ENCODE measurements around the gene EEA1. TPM values are rescaled to one million over a fixed set of nuclear protein-coding genes. Genes with fewer than 3 reads are reported as not detected.

EEA1 gene
- total RNA-seq, 2 experiments from 2014 or later, result 17.1 to 19.2 TPM

DNA sequence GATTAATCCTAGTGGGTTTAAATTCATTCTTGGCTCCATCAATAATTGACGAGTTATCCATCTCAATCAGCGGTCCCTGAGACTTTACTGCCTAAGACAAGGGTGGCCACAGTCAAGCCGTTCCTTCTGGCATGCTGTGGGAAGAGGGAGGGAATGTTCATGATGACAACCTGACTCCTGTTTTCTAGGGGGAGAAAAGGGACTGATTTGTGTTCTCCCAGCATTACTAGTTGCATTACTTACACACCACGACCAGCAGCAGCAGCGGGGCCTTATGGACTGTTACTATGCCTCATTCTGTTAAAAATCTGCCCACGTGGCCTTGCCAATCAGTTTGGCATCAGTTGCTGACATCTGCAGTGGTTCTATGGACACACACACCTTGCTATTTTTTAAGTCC, 196.4 kb downstream of the EEA1 start:
- ChIA-PET POLR2A (no interaction called here), CTCF (no interaction called here)

DNA sequence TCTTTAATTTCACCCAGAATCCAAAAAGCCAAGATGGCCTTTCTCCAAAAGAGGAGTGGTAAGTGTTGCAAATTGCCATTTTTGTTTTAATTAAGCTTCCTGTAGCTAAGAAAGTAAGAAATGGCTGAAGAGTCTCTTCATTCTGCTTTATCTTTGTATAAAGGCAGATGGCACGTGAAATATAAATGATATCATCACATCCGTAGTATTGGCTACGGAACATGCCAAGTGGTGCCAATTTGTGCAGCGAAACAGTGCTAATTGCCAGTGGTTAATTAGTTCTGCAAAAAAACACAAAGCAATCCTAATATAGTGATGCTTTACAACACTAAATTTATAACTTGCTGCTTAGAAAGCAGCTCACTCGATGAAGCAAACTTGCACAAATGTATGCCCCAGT, 196.9 kb downstream of the EEA1 start:
- ChIA-PET CTCF (no interaction called here), POLR2A (no interaction called here)

DNA sequence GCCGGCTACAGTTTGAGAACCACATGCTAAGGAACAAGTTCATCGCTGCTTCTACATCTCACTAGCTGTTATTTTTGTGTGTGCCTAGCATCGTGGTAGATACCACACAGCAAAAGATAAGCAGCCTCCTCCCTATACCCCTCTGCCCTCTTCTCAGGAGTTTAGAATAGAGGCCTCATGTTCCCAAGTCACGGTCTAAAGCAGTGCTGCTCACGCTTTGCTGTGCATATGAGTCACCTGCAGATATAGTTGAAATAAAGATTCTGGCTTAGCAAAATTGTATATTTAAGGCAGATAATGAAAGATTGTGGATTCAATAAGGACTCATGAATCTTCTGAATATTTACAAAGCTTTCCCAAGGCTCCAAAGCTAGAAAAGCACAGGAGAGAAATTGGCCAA, 198.3 kb downstream of the EEA1 start:
- CTCF ChIA-PET, result no interaction called here
- POLR2A ChIA-PET, result no interaction called here

DNA sequence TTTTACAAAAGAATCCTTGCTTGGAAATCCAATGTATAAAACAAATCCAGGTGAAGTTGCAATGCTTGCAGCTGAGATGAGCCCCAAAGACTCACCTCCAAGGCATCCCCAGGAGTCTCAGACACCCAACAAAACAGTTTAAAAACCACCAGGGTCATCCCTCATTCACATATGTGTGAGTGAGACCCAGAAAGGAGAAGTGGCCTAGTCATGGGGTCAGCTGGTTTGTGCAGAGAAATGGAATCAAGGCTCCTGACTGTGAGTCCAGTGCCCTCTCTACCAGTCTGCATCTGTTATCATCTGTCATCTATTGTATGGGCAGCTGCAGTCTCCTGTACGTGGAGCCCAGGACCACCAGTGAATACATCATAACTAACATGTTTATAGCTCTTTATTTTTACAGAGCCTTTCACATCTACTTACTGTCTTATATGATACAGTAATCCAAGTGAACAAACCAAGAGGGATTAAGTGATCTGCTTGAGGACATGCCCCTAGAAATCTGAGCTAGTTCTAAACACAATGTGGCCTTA, 199.3 kb downstream of the EEA1 start:
- POLR2A ChIA-PET, result no interaction called here
- CTCF ChIA-PET, result no interaction called here

DNA sequence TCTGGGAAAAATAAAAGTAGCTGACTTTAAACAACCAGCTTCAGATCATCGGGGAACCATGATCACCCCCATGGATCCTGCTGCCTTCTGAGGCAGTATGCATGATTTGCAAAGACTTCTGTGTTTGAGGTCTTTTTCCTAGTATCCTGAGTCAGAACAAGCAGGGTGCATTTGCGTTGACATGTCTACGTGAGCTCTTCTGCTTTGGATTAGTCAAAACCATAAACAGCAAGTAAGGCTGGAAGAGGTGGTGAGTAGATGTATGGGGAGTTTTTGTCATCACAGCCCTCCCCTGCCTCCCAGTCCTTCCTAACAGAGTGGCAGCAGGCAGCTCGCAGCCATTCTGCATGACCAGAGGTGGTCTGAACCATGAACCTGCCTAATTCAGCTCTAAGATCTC, 202.2 kb downstream of the EEA1 start:
- POLR2A ChIA-PET, result no interaction called here
- CTCF ChIA-PET, result no interaction called here

DNA sequence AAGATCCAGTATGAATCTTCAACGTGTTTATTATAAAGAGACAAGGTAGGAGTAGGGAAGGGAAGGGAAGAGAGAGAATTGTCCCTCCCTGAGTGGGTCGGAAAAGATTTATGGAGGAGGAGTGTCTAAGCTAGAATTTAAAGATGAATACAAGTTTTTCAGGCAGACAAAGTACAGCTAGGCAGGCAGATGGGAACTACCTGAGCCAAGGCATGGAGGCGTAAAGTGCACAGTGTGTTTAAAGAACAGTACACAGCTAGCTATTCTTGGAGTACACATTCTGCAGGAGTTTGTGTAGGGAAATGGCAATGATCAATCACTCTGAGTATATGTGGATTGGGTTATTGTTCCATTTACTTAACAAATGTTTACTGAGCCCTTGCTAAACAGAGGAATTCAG, 206.2 kb downstream of the EEA1 start:
- ChIA-PET CTCF (no interaction called here), POLR2A (no interaction called here)

DNA sequence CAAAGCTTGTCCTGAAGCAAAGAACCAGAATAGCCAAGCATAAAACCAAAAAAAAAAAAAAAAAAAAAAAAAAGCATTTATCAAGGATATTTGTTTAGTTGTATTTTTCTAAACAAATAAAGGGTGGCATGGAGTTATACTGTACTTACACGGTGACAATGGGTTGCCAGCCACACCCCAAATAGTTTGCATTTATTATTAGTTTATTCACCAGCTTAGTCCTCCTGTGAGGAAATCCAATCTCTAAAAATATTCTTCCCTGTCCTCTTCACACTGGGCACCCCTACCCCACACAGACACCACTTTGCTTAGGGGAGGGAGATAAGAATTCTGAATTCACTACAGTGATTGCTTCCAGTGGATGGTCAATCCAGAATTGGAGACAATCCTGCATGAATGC, 207.4 kb downstream of the EEA1 start:
- CTCF ChIA-PET, result interaction anchor here (0.7 kb wide), 1 partner anchor 35 kb away, joined by 3 read pairs; no protein-coding TSS in a partner anchor
- POLR2A ChIA-PET, result no interaction called here

DNA sequence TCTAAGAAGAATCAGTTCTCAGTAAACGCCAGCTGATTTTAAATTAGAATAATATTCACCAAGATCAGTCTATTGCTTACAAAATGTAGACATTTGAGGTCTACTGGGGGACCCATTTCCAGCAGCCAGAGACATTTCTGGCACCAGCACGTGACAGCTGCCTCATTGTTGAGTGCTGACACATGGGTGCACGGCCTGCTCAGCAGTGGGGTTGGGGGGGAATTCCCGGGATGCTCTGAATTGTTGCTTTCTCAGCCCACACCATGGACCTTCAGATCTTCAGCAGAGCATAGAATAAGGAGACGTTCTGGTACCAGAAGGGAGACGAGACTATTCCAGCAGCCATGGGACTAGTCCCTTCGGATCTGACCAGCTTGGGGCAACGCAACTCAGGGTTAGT, 208.0 kb downstream of the EEA1 start:
- POLR2A ChIA-PET, result no interaction called here
- CTCF ChIA-PET, result interaction anchor here (0.7 kb wide), 1 partner anchor 35 kb away, joined by 3 read pairs; no protein-coding TSS in a partner anchor

Other genes starting within 250 kb of the EEA1 start
- not detected for gene PLEKHG7, start 226.3 kb downstream of the EEA1 start, total RNA-seq

All from activated CD8-positive, alpha-beta memory T cell treated with anti-CD3 and anti-CD28 coated beads for 36 hours (primary cell).